ACC112 (cell line): ENCODE results near the gene DCST1.

Source experiments
- H2AFZ ChIP-seq: fragments of 200-600 bp; sonication (generic); one replicate; pipeline ENCODE4 v1.6.0; 2017; ENCODE audit warnings: antibody characterized with exemption, low read length; ENCODE audit not compliant: unreplicated experiment
- H3K27ac ChIP-seq: fragments of 200-600 bp; sonication (generic); 2 replicates; pipeline ENCODE4 v1.5.1; 2014; ENCODE audit warnings: low read depth, mild to moderate bottlenecking, antibody characterized with exemption, low read length, moderate library complexity
- H3K27me3 ChIP-seq: fragments of 200-600 bp; sonication (generic); 2 replicates; pipeline ENCODE4 v1.6.1; 2014; ENCODE audit warnings: mild to moderate bottlenecking, antibody characterized with exemption, low read length, moderate library complexity, mixed read lengths; ENCODE audit not compliant: insufficient read depth
- H3K36me3 ChIP-seq: fragments of 200-600 bp; sonication (generic); 2 replicates; pipeline ENCODE4 v1.6.1; 2016; ENCODE audit warnings: mild to moderate bottlenecking, antibody characterized with exemption, low read length, moderate library complexity, mixed read lengths; ENCODE audit not compliant: insufficient read depth
- H3K4me1 ChIP-seq: fragments of 200-600 bp; sonication (generic); one replicate; pipeline ENCODE4 v1.6.1; 2016; ENCODE audit warnings: low read length, mixed read lengths; ENCODE audit not compliant: insufficient read depth, unreplicated experiment, control insufficient read depth
- H3K4me3 ChIP-seq: fragments of 200-600 bp; sonication (generic); 2 replicates; pipeline ENCODE4 v1.5.1; 2014; ENCODE audit warnings: mild to moderate bottlenecking, low read depth, low read length
- H3K79me2 ChIP-seq: fragments of 200-600 bp; sonication (generic); one replicate; pipeline ENCODE4 v1.6.0; 2016; ENCODE audit warnings: low read length; ENCODE audit not compliant: control insufficient read depth, unreplicated experiment, insufficient read depth

DCST1 gene

GRCh38 chr1:155061381-155062150, 27.9 kb downstream of the DCST1 start:
- Histone ChIP-seq H2AFZ (no peak overlapping the region), H3K4me3 (no peak overlapping the region), H3K36me3 (no peaks in the 10 kb centered on the region; the same call in 1 of the 2 replicates), H3K4me1 (peaks cover 5% of the 10 kb centered on the region), H3K27me3 (no peaks in the 10 kb centered on the region), H3K27ac (no peak overlapping the region), H3K79me2 (no peaks in the 10 kb centered on the region)

GRCh38 chr1:155062151-155062686, 28.6 kb downstream of the DCST1 start:
- H3K4me3 ChIP-seq: no peak overlapping the region
- no peak overlapping the region for H3K27ac ChIP-seq
- no peak overlapping the region for H2AFZ ChIP-seq
- H3K79me2 ChIP-seq: no peaks in the 10 kb centered on the region
- H3K27me3 ChIP-seq: no peaks in the 10 kb centered on the region
- no peaks in the 10 kb centered on the region; the same call in 1 of the 2 replicates for H3K36me3 ChIP-seq
- H3K4me1 ChIP-seq: peaks cover 5% of the 10 kb centered on the region

- H3K27ac ChIP-seq: no peak overlapping the region
These were observed 29.2 kb downstream of the DCST1 start for GRCh38 chr1:155062702-155063411.

GRCh38 chr1:155063550-155064110, 30.0 kb downstream of the DCST1 start, which contains the start of gene EFNA4:
EFNA4 (plus strand) TSS chr1:155063740; CDS start chr1:155063824, 84 bp downstream.
- Histone ChIP-seq H3K79me2 (no peaks in the 10 kb centered on the region), H3K4me1 (peaks cover 5% of the 10 kb centered on the region), H3K27ac (no peak within 1 kb of the TSS), H3K27me3 (no peaks in the 10 kb centered on the region), H3K4me3 (peak within 1 kb of the TSS; percentile 88), H2AFZ (peak within 1 kb of the TSS; percentile 46), H3K36me3 (no peaks in the 10 kb centered on the region)

More at GRCh38 chr1:155062702-155063411, 29.2 kb downstream of the DCST1 start:
- Histone ChIP-seq H2AFZ (no peak overlapping the region), H3K4me3 (peak overlapping the region; percentile 88), H3K4me1 (peaks cover 5% of the 10 kb centered on the region), H3K79me2 (no peaks in the 10 kb centered on the region), H3K27me3 (no peaks in the 10 kb centered on the region), H3K36me3 (no peaks in the 10 kb centered on the region)

GRCh38 chr1:155064111-155064831, 30.6 kb downstream of the DCST1 start:
- H3K27ac ChIP-seq: no peak overlapping the region
- H3K27me3 ChIP-seq: no peaks in the 10 kb centered on the region
- no peaks in the 10 kb centered on the region for H3K36me3 ChIP-seq
- no peak overlapping the region for H2AFZ ChIP-seq
- no peaks in the 10 kb centered on the region for H3K79me2 ChIP-seq
- peak overlapping the region; percentile 88 for H3K4me3 ChIP-seq
- H3K4me1 ChIP-seq: peaks cover 8% of the 10 kb centered on the region

- Histone ChIP-seq H3K4me3 (peak overlapping the region; percentile 88; the same call in 1 of the 2 replicates), H3K79me2 (no peaks in the 10 kb centered on the region), H3K27ac (no peak overlapping the region), H3K27me3 (no peaks in the 10 kb centered on the region), H3K36me3 (no peaks in the 10 kb centered on the region), H3K4me1 (peaks cover 8% of the 10 kb centered on the region), H2AFZ (no peak overlapping the region)
These were observed 31.3 kb downstream of the DCST1 start for GRCh38 chr1:155064832-155065429.

GRCh38 chr1:155066777-155067176, 33.2 kb downstream of the DCST1 start:
- no peak overlapping the region for H2AFZ ChIP-seq
- no peaks in the 10 kb centered on the region for H3K79me2 ChIP-seq
- H3K27me3 ChIP-seq: no peaks in the 10 kb centered on the region
- no peak overlapping the region for H3K27ac ChIP-seq
- no peak overlapping the region for H3K4me3 ChIP-seq
- H3K4me1 ChIP-seq: peaks cover 13% of the 10 kb centered on the region
- H3K36me3 ChIP-seq: no peaks in the 10 kb centered on the region

- Histone ChIP-seq H3K27ac (no peak overlapping the region), H3K79me2 (no peaks in the 10 kb centered on the region), H3K36me3 (no peaks in the 10 kb centered on the region), H3K4me1 (peaks cover 10% of the 10 kb centered on the region), H3K27me3 (no peaks in the 10 kb centered on the region), H3K4me3 (no peak overlapping the region), H2AFZ (no peak overlapping the region)
These were observed 35.0 kb downstream of the DCST1 start for GRCh38 chr1:155068599-155068998.

GRCh38 chr1:155069551-155070157, 36.0 kb downstream of the DCST1 start:
- no peaks in the 10 kb centered on the region for H3K79me2 ChIP-seq
- H3K36me3 ChIP-seq: no peaks in the 10 kb centered on the region
- no peak overlapping the region for H3K4me3 ChIP-seq
- H3K27me3 ChIP-seq: no peaks in the 10 kb centered on the region
- no peak overlapping the region for H3K27ac ChIP-seq
- H2AFZ ChIP-seq: no peak overlapping the region
- peaks cover 10% of the 10 kb centered on the region for H3K4me1 ChIP-seq
